Measurements from ENCODE around the gene OLFML3. TPM values are rescaled to one million over a fixed set of nuclear protein-coding genes. Genes with fewer than 3 reads are reported as not detected.

Gene OLFML3, protein sequence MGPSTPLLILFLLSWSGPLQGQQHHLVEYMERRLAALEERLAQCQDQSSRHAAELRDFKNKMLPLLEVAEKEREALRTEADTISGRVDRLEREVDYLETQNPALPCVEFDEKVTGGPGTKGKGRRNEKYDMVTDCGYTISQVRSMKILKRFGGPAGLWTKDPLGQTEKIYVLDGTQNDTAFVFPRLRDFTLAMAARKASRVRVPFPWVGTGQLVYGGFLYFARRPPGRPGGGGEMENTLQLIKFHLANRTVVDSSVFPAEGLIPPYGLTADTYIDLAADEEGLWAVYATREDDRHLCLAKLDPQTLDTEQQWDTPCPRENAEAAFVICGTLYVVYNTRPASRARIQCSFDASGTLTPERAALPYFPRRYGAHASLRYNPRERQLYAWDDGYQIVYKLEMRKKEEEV
- total RNA-seq, result under 1 TPM in 1 of 2 experiments, not detected in 1; 0.10 TPM

DNA sequence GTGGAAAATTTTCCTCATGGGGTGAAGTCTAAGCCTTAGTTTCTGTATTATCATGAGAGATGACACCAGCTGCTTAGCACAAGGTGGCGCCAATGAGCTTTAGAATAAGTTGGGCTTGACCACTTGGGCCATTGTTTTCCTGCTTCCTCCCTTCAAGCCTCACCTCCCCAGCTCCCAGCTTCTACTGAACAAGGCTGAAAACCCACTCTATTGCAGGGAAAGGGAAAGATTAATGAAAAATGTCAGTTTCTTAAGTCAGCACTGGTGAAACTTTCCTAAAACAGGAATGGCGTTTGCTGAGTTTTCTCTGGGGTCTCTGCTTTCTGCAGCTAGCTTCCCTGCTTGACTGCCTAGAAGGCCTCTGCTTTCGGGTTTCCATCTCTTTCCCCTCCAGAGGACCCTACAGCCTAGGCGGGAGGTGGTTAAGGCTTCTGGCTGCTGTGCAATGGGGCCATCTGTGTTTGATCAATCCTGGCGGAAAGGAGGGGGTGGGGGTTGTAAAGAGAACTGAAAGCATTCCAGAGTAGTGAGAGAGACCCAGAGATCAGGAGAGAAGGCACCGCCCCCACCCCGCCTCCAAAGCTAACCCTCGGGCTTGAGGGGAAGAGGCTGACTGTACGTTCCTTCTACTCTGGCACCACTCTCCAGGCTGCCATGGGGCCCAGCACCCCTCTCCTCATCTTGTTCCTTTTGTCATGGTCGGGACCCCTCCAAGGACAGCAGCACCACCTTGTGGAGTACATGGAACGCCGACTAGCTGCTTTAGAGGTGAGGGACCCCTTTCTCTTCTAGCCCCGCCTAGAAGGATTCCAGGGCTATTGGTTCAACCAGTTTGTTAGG lies at the start of gene OLFML3:
OLFML3 (plus strand) TSS at position 612 of the 840 bp plus-strand sequence; CDS start at position 655, 43 bp downstream.
- no peaks in the 10 kb centered on the region for H3K27me3 Mint-ChIP-seq (ENCODE audit: low read depth)
- CTCF ChIA-PET, result interaction anchor here (0.7 to 5.8 kb wide), 14 partner anchors 9 to 368 kb away, joined by 3 to 46 read pairs (median 4); no protein-coding TSS in a partner anchor
- H3K9me3 Mint-ChIP-seq, result no peaks in the 10 kb centered on the region
- H3K4me1 Mint-ChIP-seq (ENCODE audit: low read depth), result peaks cover 34% of the 10 kb centered on the region
- peak; percentile 80 for DNase-seq
- no peak within 1 kb of the TSS for H3K27ac Mint-ChIP-seq
- peaks cover 2% of the 10 kb centered on the region for H3K36me3 Mint-ChIP-seq (ENCODE audit: low read depth)
- intact Hi-C loops (cut with micrococcal nuclease), result loop anchor here (1.0 to 10.0 kb wide), 4 partner anchors 176 to 693 kb away; partner anchors contain the start of genes DENND2C and SYT6
- no peak within 1 kb of the TSS for H3K4me3 Mint-ChIP-seq

DNA sequence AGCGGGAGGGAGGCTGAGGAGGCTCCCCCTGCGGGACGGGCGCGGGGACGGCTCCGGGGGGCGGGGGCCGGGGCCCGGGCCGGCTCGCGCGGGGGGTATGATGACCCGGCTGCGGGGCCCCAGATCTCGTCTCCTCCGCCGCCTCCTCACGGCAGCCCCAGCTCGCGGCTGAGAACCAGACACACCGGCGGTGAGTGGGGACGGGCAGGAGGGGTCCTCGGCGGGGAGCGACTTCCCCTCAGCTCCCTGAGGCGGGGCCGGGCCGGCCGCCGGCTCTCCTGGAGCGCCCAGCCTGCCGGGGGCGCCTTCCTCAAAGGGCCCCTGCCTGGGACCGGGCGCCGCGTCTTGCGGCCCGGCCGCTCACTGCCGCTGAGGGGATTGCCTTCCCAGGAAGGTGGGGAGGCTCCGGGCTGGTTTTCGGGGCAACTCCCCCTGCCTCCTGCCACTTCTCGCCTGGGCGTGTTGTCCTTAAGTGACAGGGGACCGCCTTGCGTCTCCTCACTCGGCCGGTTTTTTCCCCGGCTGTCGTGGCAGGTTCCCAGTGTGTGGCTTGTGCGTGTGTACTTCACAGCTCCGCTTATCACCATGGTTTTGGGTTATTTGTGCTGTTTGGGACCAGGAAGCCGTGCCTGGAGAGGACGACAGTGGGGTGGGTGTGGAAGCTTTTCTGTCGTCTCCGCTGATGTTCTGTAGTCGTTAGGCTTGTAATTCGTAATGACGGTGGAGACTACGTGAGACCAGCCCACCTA lies 49.4 kb upstream of the OLFML3 start:
- no peaks in the 10 kb centered on the region for H3K9me3 Mint-ChIP-seq
- H3K36me3 Mint-ChIP-seq (ENCODE audit: low read depth), result peaks cover 5% of the 10 kb centered on the region
- CTCF ChIA-PET, result interaction anchor here (0.9 to 5.5 kb wide), 18 partner anchors 10 to 814 kb away, joined by 3 to 53 read pairs (median 5); partner anchors contain the start of genes AP4B1, DCLRE1B and OLFML3
- peak overlapping the region; percentile 89 for H3K4me3 Mint-ChIP-seq
- H3K4me1 Mint-ChIP-seq (ENCODE audit: low read depth), result peaks cover 44% of the 10 kb centered on the region
- intact Hi-C loops (cut with micrococcal nuclease), result loop anchor here (1.0 to 10.0 kb wide), 17 partner anchors 10 to 1305 kb away; partner anchors contain the start of genes CSDE1, DCLRE1B, LRIG2 and MAGI3
- H3K27me3 Mint-ChIP-seq (ENCODE audit: low read depth), result no peaks in the 10 kb centered on the region
- peak overlapping the region; percentile 98 for H3K27ac Mint-ChIP-seq
- peak; percentile 85 for DNase-seq

DNA sequence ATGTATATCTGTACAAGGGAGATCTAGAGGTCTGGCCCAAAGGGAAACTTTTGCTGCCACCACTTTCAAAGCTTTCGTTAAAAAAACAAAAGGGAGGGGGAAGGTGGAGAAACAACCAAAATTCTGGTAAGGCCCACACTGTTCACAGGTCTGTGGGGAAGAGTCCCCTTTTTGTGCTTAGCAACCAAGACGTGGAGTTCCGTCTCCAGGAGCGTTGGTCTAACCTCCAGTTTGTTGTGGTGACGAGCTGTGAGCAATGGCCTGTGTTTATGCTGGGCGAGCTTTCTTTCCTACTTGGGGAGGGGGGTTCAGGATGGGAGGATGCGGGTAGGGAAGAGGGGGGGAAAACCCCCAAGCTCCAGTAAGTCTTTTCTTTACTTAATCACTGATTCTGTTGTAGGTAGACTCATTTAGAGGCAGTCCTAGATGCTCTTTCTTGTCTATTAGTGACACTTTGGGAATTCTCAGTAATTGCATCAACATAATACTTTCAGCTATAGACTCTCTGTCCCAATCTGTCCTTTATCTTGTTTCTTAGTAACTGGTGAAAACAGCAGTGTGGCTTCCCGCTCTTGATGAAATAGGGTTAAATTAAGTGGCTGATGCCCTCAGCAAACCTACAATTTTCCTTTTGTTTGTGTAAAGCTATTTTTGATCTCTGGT lies 48.6 kb upstream of the OLFML3 start:
- Mint-ChIP-seq H3K36me3 (ENCODE audit: low read depth) (peaks cover 10% of the 10 kb centered on the region), H3K4me3 (peak overlapping the region; percentile 89), H3K9me3 (no peaks in the 10 kb centered on the region), H3K27ac (peak overlapping the region; percentile 98), H3K4me1 (ENCODE audit: low read depth) (peaks cover 51% of the 10 kb centered on the region), H3K27me3 (ENCODE audit: low read depth) (no peaks in the 10 kb centered on the region)
- CTCF ChIA-PET, result interaction anchor here (0.8 to 5.5 kb wide), 13 partner anchors 10 to 815 kb away, joined by 3 to 53 read pairs (median 4); partner anchors contain the start of genes AP4B1, DCLRE1B and OLFML3
- intact Hi-C loops (cut with micrococcal nuclease), result loop anchor here (1.0 to 10.0 kb wide), 15 partner anchors 10 to 1306 kb away; partner anchors contain the start of genes CSDE1, LRIG2, MAGI3 and PHTF1
- DNase-seq, result peak; percentile 89

DNA sequence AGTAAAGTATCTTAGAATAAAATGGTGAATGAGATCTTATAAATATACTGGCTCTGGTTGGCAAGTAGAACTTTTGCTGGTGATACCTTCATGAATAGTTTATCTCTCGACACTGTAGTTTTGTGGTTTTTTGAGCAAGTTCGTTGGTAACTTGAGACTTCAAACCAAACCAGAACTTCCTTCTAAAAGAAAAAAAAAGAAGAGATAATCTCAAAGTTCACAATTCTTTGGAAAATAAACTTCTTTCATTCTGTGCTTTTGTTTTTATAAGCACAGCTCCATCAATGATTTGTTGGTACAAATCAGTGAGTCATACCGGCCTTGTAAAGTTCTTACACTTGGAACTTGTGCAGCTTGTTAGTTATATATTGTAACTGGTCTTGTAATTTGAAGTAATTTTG lies 47.8 kb upstream of the OLFML3 start:
- H3K9me3 Mint-ChIP-seq, result no peaks in the 10 kb centered on the region
- CTCF ChIA-PET, result interaction anchor here (0.8 to 5.5 kb wide), 11 partner anchors 9 to 96 kb away, joined by 3 to 53 read pairs (median 5); partner anchors contain the start of genes AP4B1, DCLRE1B and OLFML3
- peaks cover 10% of the 10 kb centered on the region for H3K36me3 Mint-ChIP-seq (ENCODE audit: low read depth)
- no peak for DNase-seq
- H3K4me3 Mint-ChIP-seq, result peak overlapping the region; percentile 89
- peaks cover 57% of the 10 kb centered on the region for H3K4me1 Mint-ChIP-seq (ENCODE audit: low read depth)
- peak overlapping the region; percentile 98 for H3K27ac Mint-ChIP-seq
- intact Hi-C loops (cut with micrococcal nuclease), result loop anchor here (2.0 to 10.0 kb wide), 7 partner anchors 581 to 1307 kb away; partner anchors contain the start of genes LRIG2, RHOC, SLC16A1 and TRIM33
- no peaks in the 10 kb centered on the region for H3K27me3 Mint-ChIP-seq (ENCODE audit: low read depth)

DNA sequence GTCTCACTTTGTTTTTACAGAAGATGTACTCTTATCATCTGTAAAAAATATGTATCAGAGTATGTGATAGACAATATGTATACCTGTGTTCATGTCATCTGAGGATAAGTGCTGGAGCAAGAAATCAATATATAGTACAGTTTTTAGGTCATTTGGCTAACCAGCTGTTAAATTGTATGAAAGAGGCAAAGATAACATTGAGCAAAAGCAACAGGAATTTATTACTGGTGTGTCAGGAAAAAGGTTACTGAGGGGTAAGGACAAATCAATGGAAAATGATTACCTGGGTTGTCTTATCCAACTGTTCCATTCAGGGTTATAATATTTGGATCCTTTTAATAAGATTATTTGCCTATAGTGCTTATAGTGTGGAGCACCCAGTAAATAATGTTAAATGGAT lies 45.3 kb upstream of the OLFML3 start:
- Mint-ChIP-seq H3K4me1 (ENCODE audit: low read depth) (peaks cover 67% of the 10 kb centered on the region), H3K27me3 (ENCODE audit: low read depth) (no peaks in the 10 kb centered on the region), H3K9me3 (no peaks in the 10 kb centered on the region), H3K36me3 (ENCODE audit: low read depth) (peaks cover 13% of the 10 kb centered on the region), H3K4me3 (peak overlapping the region; percentile 65), H3K27ac (peak overlapping the region; percentile 98)
- no peak for DNase-seq
- intact Hi-C loops (cut with micrococcal nuclease), result loop anchor here (5.0 to 10.0 kb wide), 5 partner anchors 578 to 1309 kb away; partner anchors contain the start of genes RHOC and TRIM33
- CTCF ChIA-PET, result interaction anchor here (1.1 to 1.3 kb wide), 3 partner anchors 15 to 98 kb away, joined by 3 to 5 read pairs (median 4); no protein-coding TSS in a partner anchor

DNA sequence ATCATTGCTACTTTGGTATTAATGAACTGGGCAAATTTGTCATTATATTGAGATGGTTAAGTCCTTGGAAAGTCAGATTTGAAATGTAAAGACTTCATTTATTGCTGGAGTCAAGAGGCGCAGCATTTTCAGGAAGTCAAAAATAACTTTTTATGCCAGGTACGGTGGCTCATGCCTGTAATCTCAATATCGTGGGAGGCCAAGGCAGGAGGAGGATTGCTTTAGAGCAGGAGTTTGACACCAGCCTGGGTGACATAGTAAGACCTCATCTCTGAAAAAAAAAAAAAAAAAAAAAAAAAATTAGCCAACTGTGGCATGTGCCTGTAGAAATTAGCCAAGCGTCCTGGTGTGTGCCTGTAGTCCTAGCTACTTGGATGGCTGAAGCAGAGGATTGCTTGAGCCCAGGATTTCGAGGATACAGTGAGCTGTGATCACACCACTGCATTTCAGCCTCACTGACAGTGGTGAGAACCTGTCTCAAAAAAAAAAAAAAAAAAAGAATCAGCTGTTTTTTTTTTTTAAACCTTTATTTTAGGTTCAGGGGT lies 44.7 kb upstream of the OLFML3 start:
- CTCF ChIA-PET, result interaction anchor here (0.6 to 0.7 kb wide), 2 partner anchors 83 to 1269 kb away, joined by 3 to 4 read pairs; no protein-coding TSS in a partner anchor
- H3K4me3 Mint-ChIP-seq, result no peak overlapping the region
- H3K4me1 Mint-ChIP-seq (ENCODE audit: low read depth), result peaks cover 73% of the 10 kb centered on the region
- intact Hi-C loops (cut with micrococcal nuclease), result loop anchor here (5.0 to 10.0 kb wide), 5 partner anchors 578 to 1310 kb away; partner anchors contain the start of genes RHOC and TRIM33
- H3K27ac Mint-ChIP-seq, result peak overlapping the region; percentile 98
- H3K9me3 Mint-ChIP-seq, result no peaks in the 10 kb centered on the region
- H3K36me3 Mint-ChIP-seq (ENCODE audit: low read depth), result peaks cover 13% of the 10 kb centered on the region
- H3K27me3 Mint-ChIP-seq (ENCODE audit: low read depth), result no peaks in the 10 kb centered on the region
- DNase-seq, result no peak

DNA sequence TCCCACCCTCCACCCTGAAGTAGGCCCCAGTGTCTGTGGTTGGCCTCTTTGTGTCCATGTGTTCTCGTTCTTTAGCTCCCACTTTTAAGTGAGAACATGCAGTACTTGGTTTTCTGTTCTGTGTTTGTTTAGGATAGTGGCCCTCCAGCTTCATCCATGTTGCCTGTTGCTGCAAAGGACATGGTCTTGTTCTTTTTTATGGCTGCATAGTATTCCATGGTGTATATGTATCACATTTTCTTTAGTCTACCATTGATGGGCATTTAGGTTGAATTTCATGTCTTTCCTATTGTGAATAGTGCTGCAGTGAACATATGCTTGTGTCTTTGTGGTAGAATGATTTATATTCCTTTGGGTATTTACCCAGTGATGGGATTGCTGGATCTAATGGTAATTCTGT lies 44.1 kb upstream of the OLFML3 start:
- intact Hi-C loops (cut with micrococcal nuclease), result loop anchor here (10.0 kb wide), 3 partner anchors 1160 to 1310 kb away; partner anchors contain the start of gene RHOC
- H3K27ac Mint-ChIP-seq, result no peak overlapping the region
- H3K36me3 Mint-ChIP-seq (ENCODE audit: low read depth), result peaks cover 15% of the 10 kb centered on the region
- no peaks in the 10 kb centered on the region for H3K27me3 Mint-ChIP-seq (ENCODE audit: low read depth)
- no peak overlapping the region for H3K4me3 Mint-ChIP-seq
- no peak for DNase-seq
- no peaks in the 10 kb centered on the region for H3K9me3 Mint-ChIP-seq
- peaks cover 79% of the 10 kb centered on the region for H3K4me1 Mint-ChIP-seq (ENCODE audit: low read depth)
- CTCF ChIA-PET, result interaction anchor here (0.6 to 0.9 kb wide), 3 partner anchors 23 to 1269 kb away, joined by 3 to 4 read pairs (median 3); no protein-coding TSS in a partner anchor

DNA sequence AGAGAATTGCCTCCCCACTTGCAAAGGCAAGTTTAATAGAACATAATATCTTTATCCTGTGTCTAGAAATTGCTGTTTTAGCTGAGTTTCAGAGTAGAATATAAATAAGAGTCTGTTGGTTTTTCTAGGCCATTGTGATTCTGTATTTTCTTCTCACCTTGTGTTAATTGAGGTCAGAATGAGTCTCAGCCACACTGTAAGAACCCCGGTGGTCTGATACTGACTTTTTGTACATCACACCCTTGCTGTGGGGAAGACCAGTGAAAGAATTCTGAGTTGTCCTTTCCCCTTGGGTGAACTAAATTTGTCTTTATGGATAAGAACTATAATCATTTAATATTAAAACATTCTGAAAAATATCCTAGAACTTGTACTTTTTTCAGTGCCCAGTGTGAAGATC lies 43.3 kb upstream of the OLFML3 start:
- H3K9me3 Mint-ChIP-seq, result no peaks in the 10 kb centered on the region
- H3K4me1 Mint-ChIP-seq (ENCODE audit: low read depth), result peaks cover 84% of the 10 kb centered on the region
- no peak overlapping the region for H3K27ac Mint-ChIP-seq
- no peaks in the 10 kb centered on the region for H3K27me3 Mint-ChIP-seq (ENCODE audit: low read depth)
- intact Hi-C loops (cut with micrococcal nuclease), result loop anchor here (10.0 kb wide), 3 partner anchors 1159 to 1311 kb away; partner anchors contain the start of gene RHOC
- CTCF ChIA-PET, result interaction anchor here (0.9 to 1.1 kb wide), 2 partner anchors 11 to 23 kb away, joined by 3 to 5 read pairs; no protein-coding TSS in a partner anchor
- no peak for DNase-seq
- H3K36me3 Mint-ChIP-seq (ENCODE audit: low read depth), result peaks cover 23% of the 10 kb centered on the region
- no peak overlapping the region for H3K4me3 Mint-ChIP-seq

DNA sequence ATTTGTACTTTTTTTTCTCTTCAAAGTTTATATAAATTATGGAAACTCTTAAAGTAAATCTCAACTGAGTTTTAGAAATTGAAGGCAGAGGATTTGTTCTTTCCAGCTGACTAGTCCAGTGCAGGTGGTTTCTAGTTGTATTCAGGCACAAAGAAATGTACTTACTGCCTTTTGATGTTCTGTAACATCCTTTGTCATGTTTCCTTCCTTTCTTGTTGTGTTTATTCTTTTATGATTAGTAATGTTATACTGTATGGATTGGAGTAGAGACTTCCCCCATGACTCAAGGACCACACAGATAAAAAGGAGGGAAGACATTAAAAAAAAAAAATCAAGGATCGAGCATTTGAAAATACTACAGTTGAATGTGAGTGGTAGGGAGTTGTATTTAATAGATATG lies 42.1 kb upstream of the OLFML3 start:
- no peaks in the 10 kb centered on the region for H3K27me3 Mint-ChIP-seq (ENCODE audit: low read depth)
- no peak overlapping the region for H3K4me3 Mint-ChIP-seq
- intact Hi-C loops (cut with micrococcal nuclease), result loop anchor here (10.0 kb wide), 3 partner anchors 1158 to 1312 kb away; partner anchors contain the start of gene RHOC
- H3K36me3 Mint-ChIP-seq (ENCODE audit: low read depth), result peaks cover 28% of the 10 kb centered on the region
- peak overlapping the region; percentile 22 for H3K27ac Mint-ChIP-seq
- no peak for DNase-seq
- CTCF ChIA-PET, result interaction anchor here (0.7 kb wide), 1 partner anchor 37 kb away, joined by 8 read pairs; no protein-coding TSS in a partner anchor
- H3K4me1 Mint-ChIP-seq (ENCODE audit: low read depth), result peaks cover 80% of the 10 kb centered on the region
- H3K9me3 Mint-ChIP-seq, result no peaks in the 10 kb centered on the region

DNA sequence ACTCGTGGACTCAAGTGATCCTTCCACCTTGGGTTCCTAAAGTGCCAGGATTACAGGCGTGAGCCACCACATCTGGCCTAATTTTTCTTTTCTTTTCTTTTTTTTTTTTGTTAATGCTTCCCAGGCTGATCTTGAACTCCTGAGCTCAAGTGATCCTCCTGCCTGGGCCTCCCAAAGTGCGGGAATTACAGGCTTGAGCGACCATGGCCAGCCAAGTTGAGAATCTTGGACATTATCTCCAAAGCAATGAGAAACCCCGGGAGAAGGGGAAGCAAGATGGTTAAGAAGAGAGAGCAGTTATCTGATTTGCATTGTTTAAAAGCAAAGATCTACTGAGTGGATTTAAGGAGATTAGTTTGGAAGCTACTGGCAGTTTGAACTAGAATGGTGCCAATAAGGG lies 41.1 kb upstream of the OLFML3 start:
- Mint-ChIP-seq H3K9me3 (no peaks in the 10 kb centered on the region), H3K27ac (no peak overlapping the region), H3K4me3 (no peak overlapping the region), H3K36me3 (ENCODE audit: low read depth) (peaks cover 32% of the 10 kb centered on the region), H3K27me3 (ENCODE audit: low read depth) (no peaks in the 10 kb centered on the region), H3K4me1 (ENCODE audit: low read depth) (peaks cover 75% of the 10 kb centered on the region)
- intact Hi-C loops (cut with micrococcal nuclease), result loop anchor here (10.0 kb wide), 3 partner anchors 1157 to 1313 kb away; partner anchors contain the start of gene RHOC
- DNase-seq, result no peak
- CTCF ChIA-PET, result interaction anchor here (0.6 to 1.0 kb wide), 2 partner anchors 12 to 39 kb away, joined by 3 to 5 read pairs; no protein-coding TSS in a partner anchor

All from activated naive CD4-positive, alpha-beta T cell treated with anti-CD3 and anti-CD28 coated beads for 36 hours (primary cell).